WI38 (cell line): Measurements from ENCODE around the gene NEGR1.

ENCODE experiments used
- H3K4me3 ChIP-seq: 2 replicates; pipeline ENCODE4 v1.5.1; 2011; ENCODE audit warnings: low read depth, mild to moderate bottlenecking, control low read depth, low read length
- CTCF ChIP-seq: IDR thresholded peaks from 2 replicates; pipeline ENCODE4 v1.5.1; 2012; ENCODE audit warnings: low read depth, mild to moderate bottlenecking, control low read depth, low read length

Gene NEGR1

GRCh38 chr1:72013161-72013560 is 269.2 kb downstream of the NEGR1 start:
- no peak overlapping the region for H3K4me3 ChIP-seq
- TF ChIP-seq CTCF: no peak

GRCh38 chr1:72011721-72012120 is 270.6 kb downstream of the NEGR1 start:
- no peak overlapping the region for H3K4me3 ChIP-seq
- no peak for TF ChIP-seq CTCF

- no peak for TF ChIP-seq CTCF
- H3K4me3 ChIP-seq: no peak overlapping the region
Observed at GRCh38 chr1:72010094-72010431, 272.3 kb downstream of the NEGR1 start.

GRCh38 chr1:72009173-72010093 is 272.9 kb downstream of the NEGR1 start:
- TF ChIP-seq CTCF: no peak
- H3K4me3 ChIP-seq: no peak overlapping the region

GRCh38 chr1:72007312-72007711 is 275.0 kb downstream of the NEGR1 start:
- H3K4me3 ChIP-seq: no peak overlapping the region
- no peak for TF ChIP-seq CTCF

- TF ChIP-seq CTCF: no peak
- no peak overlapping the region for H3K4me3 ChIP-seq
Observed at GRCh38 chr1:72006092-72006491, 276.2 kb downstream of the NEGR1 start.

- no peak for TF ChIP-seq CTCF
- no peak overlapping the region for H3K4me3 ChIP-seq
Observed at GRCh38 chr1:72003092-72003491, 279.2 kb downstream of the NEGR1 start.
